Activated CD8-positive, alpha-beta T cell treated with anti-CD3 and anti-CD28 coated beads for 36 hours (primary cell): ENCODE data around the gene PCDH18. TPM values are rescaled to one million over a fixed set of nuclear protein-coding genes. Genes with fewer than 3 reads are reported as not detected.
"Not testable (repeated sequence)": the region's sequence is repeated elsewhere in the genome, so short reads cannot be mapped to it uniquely, and the experiment has no call there.

Experiments used
- ATAC-seq: fragments of 200-7000 bp; cut with Tn5 transposase; one replicate; pipeline ENCODE4 v1.10.0; 2021; ENCODE audit warnings: mild to moderate bottlenecking, moderate library complexity
- CTCF ChIA-PET: fragments of 350-600 bp; sonication (Branson Sonifier 250); formaldehyde crosslinking; loops from one replicate; lab custom pipeline; 2021; ENCODE audit warnings: antibody characterized with exemption; lab: Charles Lee
- POLR2A ChIA-PET: fragments of 350-600 bp; sonication (Branson Sonifier 250); formaldehyde crosslinking; loops from one replicate; lab custom pipeline; 2021; ENCODE audit warnings: antibody characterized with exemption; lab: Charles Lee
- DNase-seq: peaks from one replicate; pipeline ENCODE4 v3.0.0-alpha.2; 2020
- H3K27ac Mint-ChIP-seq: one replicate; pipeline ENCODE4 v1.8.0; 2021; ENCODE audit warnings: mild to moderate bottlenecking, mixed read lengths
- H3K27me3 Mint-ChIP-seq: one replicate; pipeline ENCODE4 v1.8.0; 2021; ENCODE audit warnings: mixed read lengths
- H3K36me3 Mint-ChIP-seq: one replicate; pipeline ENCODE4 v1.8.0; 2021; ENCODE audit warnings: low read depth, mixed read lengths
- H3K4me1 Mint-ChIP-seq: one replicate; pipeline ENCODE4 v1.8.0; 2021; ENCODE audit warnings: low read depth, mixed read lengths
- H3K4me3 Mint-ChIP-seq: one replicate; pipeline ENCODE4 v1.8.0; 2021; ENCODE audit warnings: mild to moderate bottlenecking, moderate library complexity, mixed read lengths
- H3K9me3 Mint-ChIP-seq: one replicate; pipeline ENCODE4 v1.8.0; 2021; ENCODE audit warnings: mixed read lengths
- CTCF ChIP-seq: fragments of 200-600 bp; IDR thresholded peaks from one replicate; pipeline ENCODE4 v1.8.0; 2022; ENCODE audit warnings: antibody characterized with exemption, mild to moderate bottlenecking
- intact Hi-C: fragments of 100-400 bp; cut with micrococcal nuclease; formaldehyde crosslinking; loops from one replicate; pipeline ENCODE4 v1.10.0; 2022
- total RNA-seq, 2 experiments: library from RNA; stranded (reverse); gene quantifications; one replicate each; pipeline ENCODE4 v1.2.3, GENCODE V29; 2021

Gene PCDH18
- total RNA-seq, 2 experiments from 2014 or later = not detected

GRCh38 chr4:137524725-137525369 lies 7.4 kb downstream of the PCDH18 start:
- Mint-ChIP-seq H3K27me3 (no peaks in the 10 kb centered on the region), H3K9me3 (no peaks in the 10 kb centered on the region), H3K36me3 (no peaks in the 10 kb centered on the region), H3K4me1 (no peaks in the 10 kb centered on the region), H3K27ac (no peak overlapping the region), H3K4me3 (no peak overlapping the region)
- intact Hi-C loops = no loop called here
- no peak for TF ChIP-seq CTCF
- ChIA-PET CTCF (interaction anchor here (0.5 kb wide), 1 partner anchor 398 kb away, joined by 3 read pairs; no protein-coding TSS in a partner anchor), POLR2A (no interaction called here)
- DNase-seq (no peak), ATAC-seq (no peak)

GRCh38 chr4:137523329-137523728 lies 9.0 kb downstream of the PCDH18 start:
- no peaks in the 10 kb centered on the region for H3K9me3 Mint-ChIP-seq
- DNase-seq (no peak), ATAC-seq (no peak)
- ChIA-PET POLR2A (no interaction called here), CTCF (no interaction called here)
- intact Hi-C loops = no loop called here
- H3K27me3 Mint-ChIP-seq = no peaks in the 10 kb centered on the region
- TF ChIP-seq CTCF = no peak
- no peak overlapping the region for H3K27ac Mint-ChIP-seq
- no peaks in the 10 kb centered on the region for H3K4me1 Mint-ChIP-seq
- H3K36me3 Mint-ChIP-seq = no peaks in the 10 kb centered on the region
- H3K4me3 Mint-ChIP-seq = no peak overlapping the region

GRCh38 chr4:137521053-137521452 lies 11.2 kb downstream of the PCDH18 start:
- DNase-seq = no peak
- ChIA-PET CTCF (no interaction called here), POLR2A (no interaction called here)
- Mint-ChIP-seq H3K36me3 (no peaks in the 10 kb centered on the region), H3K9me3 (no peaks in the 10 kb centered on the region), H3K27ac (no peak overlapping the region), H3K4me3 (no peak overlapping the region), H3K4me1 (no peaks in the 10 kb centered on the region), H3K27me3 (no peaks in the 10 kb centered on the region)
- intact Hi-C loops = no loop called here
- no peak for ATAC-seq
- TF ChIP-seq CTCF = no peak

GRCh38 chr4:137519406-137519805 lies 12.9 kb downstream of the PCDH18 start:
- Mint-ChIP-seq H3K4me1 (no peaks in the 10 kb centered on the region), H3K4me3 (no peak overlapping the region), H3K27ac (no peak overlapping the region), H3K9me3 (no peaks in the 10 kb centered on the region), H3K36me3 (no peaks in the 10 kb centered on the region), H3K27me3 (no peaks in the 10 kb centered on the region)
- TF ChIP-seq CTCF = no peak
- CTCF ChIA-PET = no interaction called here
- ATAC-seq = no peak
- no peak for DNase-seq
- intact Hi-C loops = no loop called here
- POLR2A ChIA-PET = no interaction called here

GRCh38 chr4:137517323-137517722 lies 15.0 kb downstream of the PCDH18 start:
- ATAC-seq, H3K4me1 Mint-ChIP-seq, H3K27me3 Mint-ChIP-seq, H3K9me3 Mint-ChIP-seq, DNase-seq, intact Hi-C loops, CTCF ChIA-PET, H3K36me3 Mint-ChIP-seq, H3K4me3 Mint-ChIP-seq, H3K27ac Mint-ChIP-seq, POLR2A ChIA-PET: not testable (repeated sequence)
